Measurements from ENCODE around the gene ORM1.

GRCh38 chr9:114294664-114295063 is 28.2 kb upstream of the ORM1 start:
- TF ChIP-seq CTCF (conservative IDR thresholded peaks at IDR 0.05) (no peak), EZH2 (IDR thresholded peaks at IDR 0.05; ENCODE audit: low read depth) (no peak)

Data from PC-9 (cell line).